Glutamatergic neuron (in vitro differentiated cells): Measurements from ENCODE around the gene PRPSAP2. TPM values are rescaled to one million over a fixed set of nuclear protein-coding genes. Genes with fewer than 3 reads are reported as not detected.

ENCODE experiments used
- DNase-seq: peaks from one replicate; pipeline ENCODE4 v3.0.0; 2022
- H3K27ac Mint-ChIP-seq: one replicate; pipeline ENCODE4 v1.8.0; 2020; ENCODE audit warnings: mild to moderate bottlenecking, mixed read lengths, inconsistent platforms; ENCODE audit not compliant: unreplicated experiment
- H3K27me3 Mint-ChIP-seq: one replicate; pipeline ENCODE4 v1.8.0; 2020; ENCODE audit warnings: mild to moderate bottlenecking, moderate library complexity, mixed read lengths, inconsistent platforms; ENCODE audit not compliant: unreplicated experiment
- H3K36me3 Mint-ChIP-seq: one replicate; pipeline ENCODE4 v1.8.0; 2020; ENCODE audit warnings: mild to moderate bottlenecking, mixed read lengths, inconsistent platforms; ENCODE audit not compliant: unreplicated experiment
- H3K4me1 Mint-ChIP-seq: one replicate; pipeline ENCODE4 v1.8.0; 2020; ENCODE audit warnings: mild to moderate bottlenecking, low read depth, mixed read lengths, inconsistent platforms; ENCODE audit not compliant: unreplicated experiment
- H3K4me3 Mint-ChIP-seq: one replicate; pipeline ENCODE4 v1.8.0; 2020; ENCODE audit warnings: mild to moderate bottlenecking, mixed read lengths, inconsistent platforms; ENCODE audit not compliant: unreplicated experiment
- H3K9me3 Mint-ChIP-seq: one replicate; pipeline ENCODE4 v1.8.0; 2020; ENCODE audit warnings: mild to moderate bottlenecking, moderate library complexity, mixed read lengths, inconsistent platforms; ENCODE audit not compliant: unreplicated experiment
- total RNA-seq: library from RNA; stranded (reverse); fragmentation: NEBNext Ultra II Directional; extraction: Animal tissue kit (Norgen Biotek cat#: 25700); gene quantifications from one replicate; pipeline ENCODE4 v1.2.1, GENCODE V29; 2021; ENCODE audit not compliant: unreplicated experiment
- TF ChIP-seq, protein P1 (sequence below): fragments of 200-600 bp; sonication (generic); IDR thresholded peaks from one replicate; pipeline ENCODE4 v1.5.0; 2021; ENCODE audit not compliant: partially characterized antibody, unreplicated experiment

Gene PRPSAP2
- total RNA-seq, 1 donor from 2014 or later = 76.0 TPM

DNA sequence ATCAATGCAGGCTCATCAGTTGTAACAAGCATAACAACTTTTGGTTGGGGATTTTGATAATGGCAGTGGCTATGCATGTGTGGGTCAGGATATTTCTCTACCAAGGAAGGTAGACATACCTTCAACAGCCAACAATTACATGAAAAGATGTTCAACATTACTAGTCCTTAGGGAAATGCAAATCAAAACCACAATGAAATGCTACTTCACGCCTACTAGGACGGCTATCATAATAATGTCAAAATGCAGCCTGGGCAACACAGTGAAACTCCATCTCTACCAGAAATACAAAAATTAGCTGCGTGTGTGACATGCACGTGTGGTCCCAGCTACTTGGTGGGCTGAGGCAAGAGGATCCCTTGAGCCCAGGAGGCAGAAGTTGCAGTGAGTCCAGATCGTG lies 86.7 kb downstream of the PRPSAP2 start:
- peaks cover 1% of the 10 kb centered on the region for H3K27me3 Mint-ChIP-seq
- H3K36me3 Mint-ChIP-seq = no peaks in the 10 kb centered on the region
- H3K4me3 Mint-ChIP-seq = no peak overlapping the region
- DNase-seq = no peak
- H3K9me3 Mint-ChIP-seq = peaks cover 6% of the 10 kb centered on the region
- H3K4me1 Mint-ChIP-seq = peaks cover 8% of the 10 kb centered on the region
- TF ChIP-seq, protein P1, sequence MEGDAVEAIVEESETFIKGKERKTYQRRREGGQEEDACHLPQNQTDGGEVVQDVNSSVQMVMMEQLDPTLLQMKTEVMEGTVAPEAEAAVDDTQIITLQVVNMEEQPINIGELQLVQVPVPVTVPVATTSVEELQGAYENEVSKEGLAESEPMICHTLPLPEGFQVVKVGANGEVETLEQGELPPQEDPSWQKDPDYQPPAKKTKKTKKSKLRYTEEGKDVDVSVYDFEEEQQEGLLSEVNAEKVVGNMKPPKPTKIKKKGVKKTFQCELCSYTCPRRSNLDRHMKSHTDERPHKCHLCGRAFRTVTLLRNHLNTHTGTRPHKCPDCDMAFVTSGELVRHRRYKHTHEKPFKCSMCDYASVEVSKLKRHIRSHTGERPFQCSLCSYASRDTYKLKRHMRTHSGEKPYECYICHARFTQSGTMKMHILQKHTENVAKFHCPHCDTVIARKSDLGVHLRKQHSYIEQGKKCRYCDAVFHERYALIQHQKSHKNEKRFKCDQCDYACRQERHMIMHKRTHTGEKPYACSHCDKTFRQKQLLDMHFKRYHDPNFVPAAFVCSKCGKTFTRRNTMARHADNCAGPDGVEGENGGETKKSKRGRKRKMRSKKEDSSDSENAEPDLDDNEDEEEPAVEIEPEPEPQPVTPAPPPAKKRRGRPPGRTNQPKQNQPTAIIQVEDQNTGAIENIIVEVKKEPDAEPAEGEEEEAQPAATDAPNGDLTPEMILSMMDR = no peak
- H3K27ac Mint-ChIP-seq = no peak overlapping the region

DNA sequence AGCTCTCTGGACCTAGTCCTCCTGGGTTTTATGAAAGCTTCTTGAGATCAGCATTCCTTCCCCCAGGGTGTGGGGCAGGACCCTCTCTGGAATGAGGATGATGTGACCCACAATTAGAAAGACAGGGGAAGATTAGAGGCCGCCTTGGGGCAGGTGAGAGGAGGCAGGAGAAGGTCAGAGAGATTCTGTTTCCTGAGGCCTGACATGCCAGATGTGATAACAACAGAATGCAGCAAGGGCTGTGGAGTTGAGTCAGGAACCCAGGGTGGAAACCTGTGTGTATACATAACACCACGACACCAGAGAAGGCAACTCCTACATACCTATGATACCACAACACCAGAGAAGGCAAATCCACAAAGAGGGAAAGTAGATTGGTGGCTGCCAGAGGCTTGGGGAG lies 88.6 kb downstream of the PRPSAP2 start:
- peaks cover 1% of the 10 kb centered on the region for H3K27me3 Mint-ChIP-seq
- H3K4me1 Mint-ChIP-seq = peaks cover 8% of the 10 kb centered on the region
- H3K27ac Mint-ChIP-seq = peak overlapping the region; percentile 79
- no peak overlapping the region for H3K4me3 Mint-ChIP-seq
- H3K36me3 Mint-ChIP-seq = no peaks in the 10 kb centered on the region
- peaks cover 6% of the 10 kb centered on the region for H3K9me3 Mint-ChIP-seq
- TF ChIP-seq, protein P1 = no peak
- DNase-seq = no peak

DNA sequence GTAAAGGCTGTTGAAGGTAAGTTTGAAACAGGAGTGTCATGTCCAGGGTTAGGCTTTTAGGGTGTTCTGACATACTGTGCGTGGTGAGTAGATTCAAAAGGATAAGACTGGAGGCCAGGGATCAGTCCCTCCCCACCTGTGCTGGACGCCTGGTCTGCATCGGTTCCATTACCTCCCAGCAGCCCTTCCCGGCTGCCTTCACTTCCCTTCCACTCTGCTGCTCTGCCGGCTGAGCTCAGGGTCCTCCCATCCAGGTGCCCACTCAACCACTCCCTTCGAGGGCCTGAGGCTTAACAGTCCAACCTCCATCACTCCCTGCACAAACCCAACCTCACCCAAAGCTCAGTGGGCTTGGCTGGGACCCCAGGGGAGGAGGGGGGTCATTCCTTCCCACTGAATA lies 89.9 kb downstream of the PRPSAP2 start:
- DNase-seq = no peak
- peaks cover 8% of the 10 kb centered on the region for H3K4me1 Mint-ChIP-seq
- no peak overlapping the region for H3K27ac Mint-ChIP-seq
- H3K27me3 Mint-ChIP-seq = peaks cover 1% of the 10 kb centered on the region
- TF ChIP-seq, protein P1 = no peak
- H3K4me3 Mint-ChIP-seq = no peak overlapping the region
- H3K36me3 Mint-ChIP-seq = no peaks in the 10 kb centered on the region
- H3K9me3 Mint-ChIP-seq = peaks cover 6% of the 10 kb centered on the region

DNA sequence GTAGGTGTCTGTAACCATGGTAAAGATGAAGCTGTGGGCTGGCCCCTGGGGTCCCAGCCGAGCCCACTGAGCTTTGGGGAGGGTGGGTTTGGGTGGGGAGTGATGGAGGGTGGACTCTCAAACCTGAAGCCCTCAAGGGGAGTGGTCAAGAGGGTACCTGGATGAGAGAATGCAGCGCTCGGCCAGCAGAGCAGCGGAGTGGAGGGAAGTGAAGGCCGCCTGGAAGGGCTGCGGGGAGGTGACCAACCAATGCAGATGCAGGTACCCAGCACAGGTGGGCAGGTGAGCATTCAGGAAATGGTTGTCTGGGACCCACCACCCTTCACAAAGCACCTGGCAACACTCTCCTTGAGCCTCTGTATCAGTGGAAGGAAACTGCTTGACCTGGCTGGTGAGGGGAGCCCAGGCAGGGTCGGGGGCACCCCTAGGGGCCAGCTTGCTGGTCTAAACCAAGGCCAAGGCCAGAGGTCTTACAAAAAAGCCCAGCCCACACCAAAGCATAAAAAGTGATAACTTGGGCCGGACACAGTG lies 90.6 kb downstream of the PRPSAP2 start:
- no peaks in the 10 kb centered on the region for H3K36me3 Mint-ChIP-seq
- H3K4me3 Mint-ChIP-seq = no peak overlapping the region
- H3K27me3 Mint-ChIP-seq = peaks cover 1% of the 10 kb centered on the region
- TF ChIP-seq, protein P1 = no peak
- peaks cover 6% of the 10 kb centered on the region for H3K9me3 Mint-ChIP-seq
- peaks cover 8% of the 10 kb centered on the region for H3K4me1 Mint-ChIP-seq
- no peak overlapping the region for H3K27ac Mint-ChIP-seq
- DNase-seq = no peak

DNA sequence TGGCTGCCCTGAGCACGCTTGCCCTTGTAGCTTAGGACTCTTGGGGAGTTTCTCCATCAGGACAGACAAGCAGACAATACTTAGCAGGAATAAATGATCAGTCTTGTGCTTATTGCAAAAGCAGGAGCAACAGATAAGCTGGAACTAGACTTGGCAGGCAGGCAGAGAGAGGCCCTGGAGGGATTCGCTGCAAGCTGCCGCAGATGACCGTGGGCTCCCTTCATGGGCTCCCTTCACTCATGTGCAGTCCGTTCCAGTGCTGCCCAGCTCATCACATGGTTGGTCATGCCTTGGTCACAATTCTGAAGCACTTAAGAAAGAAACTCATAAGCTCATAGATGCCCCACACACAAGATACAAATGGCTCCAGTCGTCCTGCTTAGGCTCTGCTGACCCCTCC lies 91.6 kb downstream of the PRPSAP2 start:
- Mint-ChIP-seq H3K27ac (no peak overlapping the region), H3K4me3 (no peak overlapping the region), H3K27me3 (peaks cover 1% of the 10 kb centered on the region), H3K36me3 (no peaks in the 10 kb centered on the region), H3K9me3 (peaks cover 6% of the 10 kb centered on the region), H3K4me1 (peaks cover 8% of the 10 kb centered on the region)
- no peak for DNase-seq
- TF ChIP-seq, protein P1 = no peak
